Measurements from ENCODE around the gene COG5.

COG5 gene

GRCh38 chr7:107387573-107388219 lies 176.0 kb downstream of the COG5 start:
- DNase-seq, result no peak

- no peak for DNase-seq
Observed at GRCh38 chr7:107387128-107387527, 176.6 kb downstream of the COG5 start.

GRCh38 chr7:107386548-107387102 lies 177.1 kb downstream of the COG5 start:
- DNase-seq, result no peak

- no peak for DNase-seq
Observed at GRCh38 chr7:107384025-107384424, 179.7 kb downstream of the COG5 start.

- DNase-seq, result no peak
Observed at GRCh38 chr7:107383203-107383602, 180.5 kb downstream of the COG5 start.

GRCh38 chr7:107381453-107381852 lies 182.3 kb downstream of the COG5 start:
- no peak for DNase-seq

DNA sequence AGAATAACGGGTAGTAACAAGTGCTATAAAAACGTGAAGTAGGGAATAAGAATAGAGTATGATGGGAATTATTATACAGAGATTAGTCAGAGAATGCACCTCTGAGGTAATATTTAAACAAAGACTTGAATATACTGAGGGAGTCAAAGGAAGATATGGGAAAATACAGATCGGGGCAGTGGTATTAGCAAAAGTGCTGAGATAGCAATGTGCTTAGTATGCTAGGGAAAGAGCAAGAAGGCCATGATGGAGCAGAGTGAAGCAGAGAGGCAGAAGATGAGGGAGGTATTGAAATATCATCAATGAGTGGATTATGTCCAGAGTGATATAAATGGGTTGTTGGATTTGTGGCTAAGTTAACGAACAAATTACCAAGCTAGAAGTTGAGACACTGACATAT lies 190.4 kb downstream of the COG5 start:
- DNase-seq, result no peak

DNA sequence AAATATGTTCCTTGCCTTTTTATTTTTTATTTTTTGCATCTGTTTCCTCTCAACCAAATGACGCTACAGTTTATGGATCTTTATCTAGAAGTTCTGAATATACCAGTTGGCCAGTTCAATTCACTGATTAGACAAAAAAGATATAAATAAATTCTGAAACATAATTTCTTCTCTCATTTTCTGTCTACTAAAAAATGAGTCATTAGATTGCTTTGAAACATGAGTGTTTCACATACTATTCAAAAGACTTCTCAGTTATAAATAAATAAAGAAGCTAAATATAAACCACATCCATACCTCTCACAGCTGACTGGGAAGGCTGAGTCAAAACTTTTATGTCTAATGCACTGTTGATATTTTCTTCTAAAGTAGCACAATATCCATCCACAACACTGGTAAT lies 191.4 kb downstream of the COG5 start:
- no peak for DNase-seq

DNA sequence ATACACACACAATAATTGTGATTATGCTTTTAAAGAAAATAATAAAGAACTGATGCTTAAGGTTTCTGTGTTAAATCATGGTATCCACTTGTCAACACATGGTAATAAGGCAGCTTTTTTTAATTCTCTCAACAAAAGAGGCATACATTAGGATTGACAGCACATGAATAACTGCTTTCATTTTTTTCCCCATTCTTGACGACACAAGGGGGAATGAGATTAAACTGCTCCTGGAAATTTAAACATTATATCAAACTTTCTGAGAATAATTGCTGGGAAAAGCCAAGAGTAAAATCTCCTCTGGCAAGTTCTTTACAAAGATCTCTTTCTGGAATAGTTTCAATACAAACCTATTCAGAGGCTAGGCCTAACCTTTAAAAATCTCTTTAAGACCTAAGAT lies 192.9 kb downstream of the COG5 start:
- no peak for DNase-seq

GRCh38 chr7:107364787-107365186 lies 198.9 kb downstream of the COG5 start:
- DNase-seq, result no peak

- DNase-seq, result no peak
Observed at GRCh38 chr7:107359520-107360316, 204.0 kb downstream of the COG5 start.

DNA sequence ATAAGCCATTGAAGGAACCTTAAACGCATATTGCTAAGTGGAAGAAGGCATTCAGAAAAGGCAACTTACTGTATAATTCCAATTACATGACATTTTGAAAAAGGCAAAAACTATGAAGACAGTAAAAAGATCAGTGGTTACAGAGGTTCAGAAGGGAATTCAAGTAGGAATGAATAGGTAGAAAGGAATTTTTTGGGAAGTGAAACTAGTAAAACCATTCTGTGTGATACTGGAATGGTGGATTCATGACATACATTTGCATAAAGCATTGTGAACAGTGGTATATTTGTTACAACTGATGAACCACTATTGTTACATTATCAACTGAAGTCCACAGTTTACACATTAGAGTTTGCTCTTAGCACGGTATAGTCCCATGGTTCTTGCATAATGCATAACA lies 208.1 kb downstream of the COG5 start:
- no peak for DNase-seq

DNA sequence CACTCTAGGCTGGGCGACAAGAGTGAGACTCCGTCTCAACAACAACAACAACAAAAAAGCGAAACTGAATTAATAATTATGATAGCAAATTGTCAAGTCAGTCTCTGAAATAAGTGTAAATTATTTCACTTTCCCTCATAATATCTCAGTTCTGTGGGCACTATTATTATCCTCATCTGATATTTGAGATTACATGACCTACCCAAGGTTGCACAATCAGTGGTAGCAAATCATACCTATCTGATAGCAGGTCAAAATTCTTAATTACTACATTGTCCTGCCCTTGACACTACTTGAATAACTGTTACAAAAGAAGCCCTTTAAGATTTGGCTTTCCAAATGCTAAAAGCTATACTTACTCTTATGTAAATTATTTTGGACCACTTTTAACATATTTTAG lies 209.1 kb downstream of the COG5 start:
- DNase-seq, result no peak

DNA sequence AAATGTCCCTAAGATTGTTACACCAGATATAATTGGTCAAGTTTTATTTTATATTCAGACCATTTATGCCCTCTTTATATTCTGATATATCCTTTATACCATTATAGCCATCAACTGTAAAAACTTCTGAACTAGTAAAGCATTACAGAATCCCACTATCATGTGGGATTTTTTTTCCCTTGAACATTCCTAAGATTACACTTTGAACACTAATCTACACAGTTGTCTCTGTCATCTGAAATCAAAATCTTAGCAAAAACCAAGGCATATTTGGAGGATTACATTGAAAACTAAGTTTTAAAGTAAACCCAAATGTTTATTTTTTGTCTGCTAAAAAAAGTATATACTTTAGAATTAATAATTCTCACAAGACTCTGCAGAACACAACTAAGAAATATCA lies 210.0 kb downstream of the COG5 start:
- no peak for DNase-seq

GRCh38 chr7:107345898-107346297 lies 217.8 kb downstream of the COG5 start:
- no peak for DNase-seq

GRCh38 chr7:107344799-107345198 lies 218.9 kb downstream of the COG5 start:
- DNase-seq, result no peak

DNA sequence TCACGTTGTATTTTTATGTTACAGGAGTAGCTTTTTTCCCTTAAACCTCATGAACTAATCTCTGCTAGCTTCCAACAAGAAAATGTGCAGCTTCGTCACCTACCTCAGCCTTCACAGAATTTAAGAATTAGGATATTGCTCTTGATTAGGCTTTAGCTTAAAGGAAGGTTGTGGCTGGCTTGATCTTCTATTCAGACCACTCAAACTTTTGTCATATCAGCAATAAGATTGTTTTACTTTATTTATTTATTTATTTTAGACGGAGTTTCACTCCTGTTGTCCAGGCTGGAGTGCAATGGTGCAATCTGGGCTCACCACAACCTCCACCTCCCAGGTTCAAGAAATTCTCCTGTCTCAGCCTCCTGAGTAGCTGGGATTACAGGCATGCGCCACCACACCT lies 219.4 kb downstream of the COG5 start:
- no peak for DNase-seq

GRCh38 chr7:107338080-107338479 lies 225.6 kb downstream of the COG5 start:
- DNase-seq, result no peak

- DNase-seq, result no peak
Observed at GRCh38 chr7:107332488-107333269, 231.0 kb downstream of the COG5 start.

DNA sequence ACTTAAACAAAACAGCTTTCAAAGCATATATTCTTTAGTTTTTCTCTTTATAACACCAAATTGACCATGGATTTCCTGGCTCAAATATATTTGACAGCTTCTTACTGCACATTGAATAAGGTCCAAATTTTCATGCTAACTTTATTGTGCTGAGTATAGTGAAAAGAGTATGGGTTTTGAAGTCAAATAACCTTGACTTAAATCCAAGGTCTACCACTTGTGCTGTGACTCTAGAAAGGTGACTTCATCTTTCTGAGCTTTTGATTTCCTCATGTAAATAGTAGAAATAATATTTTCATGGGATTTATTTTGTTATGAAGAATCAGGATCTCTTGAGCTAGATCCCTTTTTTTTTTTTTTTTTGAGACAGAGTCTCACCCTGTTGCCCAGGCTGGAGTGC lies 233.2 kb downstream of the COG5 start:
- no peak for DNase-seq

- no peak for DNase-seq
Observed at GRCh38 chr7:107327986-107328569, 235.6 kb downstream of the COG5 start.

GRCh38 chr7:107326061-107326460 lies 237.7 kb downstream of the COG5 start:
- DNase-seq, result no peak

DNA sequence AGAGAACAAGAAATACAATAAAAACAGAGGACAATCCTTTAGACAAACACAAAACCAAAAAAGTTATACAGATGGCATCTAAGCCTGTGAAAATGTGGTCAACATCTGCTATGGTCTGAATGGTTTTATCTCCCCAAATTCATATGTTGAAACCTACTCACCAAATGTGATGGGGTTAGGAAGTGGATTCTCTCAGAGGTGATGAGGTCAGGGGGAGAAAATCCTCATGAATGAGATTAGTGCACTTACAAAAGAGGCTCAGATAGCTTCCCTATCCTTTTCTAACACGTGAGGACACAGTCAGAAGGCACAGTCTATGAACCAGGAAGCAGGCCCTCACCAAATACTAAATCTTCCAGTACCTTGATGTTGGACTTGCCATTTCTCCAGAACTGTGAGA lies 241.7 kb downstream of the COG5 start:
- DNase-seq, result no peak

All from NCI-H2029 (cell line).